GM21717 (cell line): Measurements from ENCODE around the gene HCK.

Source experiments
- ATAC-seq: cut with Tn5 transposase; IDR thresholded peaks from one replicate; pipeline ENCODE4 v1.9.1; 2021; ENCODE audit warnings: mild to moderate bottlenecking, moderate library complexity; ENCODE audit not compliant: unreplicated experiment

HCK gene

GRCh38 chr20:32057656-32058184, 5.7 kb downstream of the HCK start:
- ATAC-seq = no peak

GRCh38 chr20:32059189-32059588, 7.1 kb downstream of the HCK start:
- no peak for ATAC-seq

GRCh38 chr20:32062776-32063170, 10.7 kb downstream of the HCK start:
- ATAC-seq = no peak

GRCh38 chr20:32063695-32064094, 11.7 kb downstream of the HCK start:
- ATAC-seq = no peak

GRCh38 chr20:32064667-32065066, 12.6 kb downstream of the HCK start:
- ATAC-seq = no peak

GRCh38 chr20:32067234-32067821, 15.3 kb downstream of the HCK start:
- ATAC-seq = no peak

- ATAC-seq = no peak
Observed at GRCh38 chr20:32068174-32068573, 16.1 kb downstream of the HCK start.

GRCh38 chr20:32069711-32070110, 17.7 kb downstream of the HCK start:
- ATAC-seq = no peak

- no peak for ATAC-seq
Observed at GRCh38 chr20:32070282-32070681, 18.2 kb downstream of the HCK start.

- ATAC-seq = no peak
Observed at GRCh38 chr20:32070690-32071213, 18.7 kb downstream of the HCK start.

- no peak for ATAC-seq
Observed at GRCh38 chr20:32071395-32072167, 19.5 kb downstream of the HCK start.

- no peak for ATAC-seq
Observed at GRCh38 chr20:32072168-32072750, 20.2 kb downstream of the HCK start.

- ATAC-seq = no peak
Observed at GRCh38 chr20:32075534-32075933, 23.5 kb downstream of the HCK start.

GRCh38 chr20:32077190-32077589, 25.1 kb downstream of the HCK start:
- ATAC-seq = no peak

- no peak for ATAC-seq
Observed at GRCh38 chr20:32078322-32078721, 26.3 kb downstream of the HCK start.

- no peak for ATAC-seq
Observed at GRCh38 chr20:32078791-32079190, 26.7 kb downstream of the HCK start.

GRCh38 chr20:32079655-32080109, 27.6 kb downstream of the HCK start:
- no peak for ATAC-seq

- no peak for ATAC-seq
Observed at GRCh38 chr20:32080783-32081182, 28.7 kb downstream of the HCK start.

GRCh38 chr20:32083469-32083868, 31.4 kb downstream of the HCK start:
- no peak for ATAC-seq

- no peak for ATAC-seq
Observed at GRCh38 chr20:32087070-32087469, 35.0 kb downstream of the HCK start.

- no peak for ATAC-seq
Observed at GRCh38 chr20:32088759-32089158, 36.7 kb downstream of the HCK start.
